Spleen (tissue), 11 donors: ENCODE results near the gene SBK2. TPM values are rescaled to one million over a fixed set of nuclear protein-coding genes. Genes with fewer than 3 reads are reported as not detected.

Experiments
- DNase-seq: peaks from one replicate; pipeline ENCODE4 v3.0.0-alpha.2; 2020
- H3K27ac ChIP-seq, 8 donors: fragments of 200-600 bp; sonication (generic) in 7 of 8; 1 replicate in 4 of 8; 2 replicates in 4 of 8; pipeline versions ENCODE4 v1.5.0 to v1.8.0; 2016 to 2021; ENCODE audit warnings: inconsistent platforms in 4 of 8, mild to moderate bottlenecking in 4 of 8, moderate library complexity in 1 of 8
- H3K27me3 ChIP-seq, 7 donors: fragments of 200-600 bp; sonication (generic) in 6 of 7; replicated peaks in 1 of 7; 1 replicate in 4 of 7; 2 replicates in 3 of 7; pipeline versions ENCODE4 v1.5.0 to v1.8.0; 2016 to 2021; ENCODE audit warnings: inconsistent platforms in 3 of 7, mild to moderate bottlenecking in 1 of 7
- H3K36me3 ChIP-seq, 6 donors: fragments of 200-600 bp; sonication (generic) in 5 of 6; 1 replicate in 4 of 6; 2 replicates in 2 of 6; pipeline versions ENCODE4 v1.5.0 to v1.8.0; 2016 to 2021; ENCODE audit warnings: inconsistent platforms in 2 of 6
- H3K4me1 ChIP-seq, 6 donors: fragments of 200-600 bp; sonication (generic) in 5 of 6; 1 replicate in 3 of 6; 2 replicates in 3 of 6; pipeline versions ENCODE4 v1.5.0 to v1.8.0; 2016 to 2021; ENCODE audit warnings: inconsistent platforms in 3 of 6
- H3K4me3 ChIP-seq, 8 donors: fragments of 200-600 bp; sonication (generic) in 7 of 8; 1 replicate in 4 of 8; 2 replicates in 4 of 8; pipeline versions ENCODE4 v1.5.0 to v1.8.0; 2016 to 2021; ENCODE audit warnings: inconsistent platforms in 4 of 8, mild to moderate bottlenecking in 4 of 8, moderate library complexity in 2 of 8
- H3K9me3 ChIP-seq, 8 donors: fragments of 200-600 bp; sonication (generic) in 7 of 8; 1 replicate in 4 of 8; 2 replicates in 4 of 8; pipeline versions ENCODE4 v1.5.0 to v1.8.0; 2016 to 2021; ENCODE audit warnings: inconsistent platforms in 4 of 8
- POLR2A ChIP-seq, 3 donors: fragments of 450-650 bp; IDR thresholded peaks; one replicate each; pipeline ENCODE4 v1.5.1; 2017; ENCODE audit warnings: antibody characterized with exemption in 3 of 3, mild to moderate bottlenecking in 1 of 3
- POLR2AphosphoS5 ChIP-seq, 3 donors: sonication (generic); formaldehyde crosslinking; IDR thresholded peaks; one replicate each; pipeline ENCODE4 v1.5.1; 2017; ENCODE audit warnings: antibody characterized with exemption in 3 of 3
- WGBS, 5 donors: extraction: QIAGEN DNeasy Blood & Tissue Kit in 3 of 5; methylation state at CpG; one replicate each; pipeline versions ENCODE4 v1.1.5 to v1.1.7; 2013 to 2018; 5-methylcytosine and 5-hydroxymethylcytosine counted together
- intact Hi-C: fragments of 100-400 bp; cut with DNase I; formaldehyde crosslinking; loops from one replicate; pipeline ENCODE4 v1.15.0; 2023; ENCODE audit warnings: low total_unique reads
- polyA plus RNA-seq, 3 donors: library from polyadenylated mRNA; stranded (reverse); fragments of 200-250 nt; gene quantifications; one replicate each; pipeline ENCODE4 v1.2.1, GENCODE V29; 2013
- total RNA-seq, 7 donors: library from RNA; depleted of rRNA in 3 of 7; stranded (reverse); fragments of >200 nt in 3 of 7; fragmentation: NEBNext Ultra II Directional in 4 of 7; extraction: Animal tissue kit (Norgen Biotek cat#: 25700) in 4 of 7; gene quantifications; one replicate each; pipeline versions ENCODE4 v1.1.0 to v1.2.1, GENCODE V29; 2016 to 2021
- TF ChIP-seq, protein P1 (sequence below), 11 experiments: fragments of 200-600 bp in 7 of 11; fragments of 450-650 bp in 4 of 11; sonication (generic) in 4 of 11; IDR thresholded peaks in 8 of 11; conservative IDR thresholded peaks in 3 of 11; 1 replicate in 7 of 11; 2 replicates in 4 of 11; pipeline versions ENCODE4 v1.4.0 to v1.8.0; 2016 to 2021; ENCODE audit warnings: antibody characterized with exemption in 11 of 11, inconsistent platforms in 4 of 11, mild to moderate bottlenecking in 1 of 11
- donor health status: healthy with polysubstance abuse.
- donor health status: DM: no; HTN: no; CAD: no; lungs with moderate emphysema.
- donor health status: DM: no; HTN: no; CAD: no.
- donor health status: Bipolar disorder and iron deficiency.
- donor health status: healthy.
- donor health status: DM: no; HTN: no; CAD: no.
- donor health status: DM: yes; HTN: yes; CAD: no.

The SBK2 gene
- total and polyA plus RNA-seq, 10 donors: not detected

DNA sequence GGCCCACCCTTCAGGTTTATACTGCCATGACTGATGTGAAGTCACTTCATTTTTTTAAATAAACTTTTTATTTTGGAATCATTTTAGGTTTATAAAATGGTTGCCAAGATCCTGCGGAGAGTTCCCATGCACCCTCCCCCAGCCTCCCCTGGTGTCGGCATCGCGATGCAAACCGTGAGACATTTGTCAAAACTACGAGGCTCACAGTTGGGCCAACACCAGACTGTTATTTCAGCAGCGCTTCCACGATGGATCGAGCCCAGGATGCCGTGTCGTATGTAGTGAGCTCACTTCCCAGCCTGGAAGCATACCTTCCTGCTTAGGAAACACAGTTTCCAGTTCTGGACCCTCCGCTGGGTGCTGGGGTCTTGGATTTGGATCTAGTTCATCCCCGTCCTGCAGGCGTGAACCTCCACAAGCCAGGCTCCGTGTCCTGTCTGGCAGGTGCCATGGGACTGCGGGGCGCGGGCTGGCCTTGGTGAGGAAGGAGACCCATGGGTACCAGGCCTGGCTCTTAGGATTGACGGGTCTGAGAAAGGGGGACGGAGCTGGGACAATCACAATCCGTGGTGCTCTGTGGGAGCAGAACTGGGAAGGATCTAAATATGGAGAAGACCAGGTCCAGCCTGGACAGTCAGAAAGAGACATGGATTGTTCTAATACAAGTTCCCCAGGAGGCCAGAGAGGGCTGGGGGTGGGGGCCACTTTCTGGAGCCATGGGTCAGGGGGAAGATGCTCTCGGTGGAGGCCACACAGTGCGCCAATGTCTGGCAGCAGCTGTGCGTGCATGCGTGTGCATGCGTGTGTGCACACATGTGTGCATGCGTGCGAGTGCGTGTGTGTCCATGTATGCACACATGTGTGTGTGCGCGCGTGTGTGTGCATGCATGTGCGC lies 2.4 kb upstream of the SBK2 start:
- no peak for DNase-seq
- 86 to 89% (median 87%) methylated on average over 33 of the region's 33 CpGs for WGBS, 5 donors
- intact Hi-C loops: no loop called here

DNA sequence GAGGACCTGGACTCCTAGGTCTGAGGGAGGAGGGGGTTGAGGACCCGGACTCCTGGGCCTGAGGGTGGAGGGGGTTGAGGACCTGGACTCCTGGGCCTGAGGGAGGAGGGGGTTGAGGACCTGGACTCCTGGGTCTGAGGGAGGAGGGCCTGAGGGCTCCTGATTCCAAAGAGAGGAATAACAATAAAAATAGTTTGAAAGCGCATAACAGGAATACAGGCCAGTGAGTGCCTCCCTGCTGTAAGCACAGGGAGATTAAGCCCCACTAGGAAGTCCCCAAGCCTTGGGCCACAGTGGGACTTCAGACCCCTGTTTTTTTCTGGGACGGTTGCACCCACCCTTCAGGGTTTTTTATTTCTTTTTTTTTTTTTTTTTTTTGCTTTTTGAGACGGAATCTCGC lies 1.2 kb upstream of the SBK2 start:
- intact Hi-C loops: no loop called here

More for the DNA sequence above, 2.4 kb upstream of the SBK2 start:
- H3K4me1 ChIP-seq: no peaks in the 10 kb centered on the region
- no peaks in the 10 kb centered on the region for H3K9me3 ChIP-seq
- H3K27me3 ChIP-seq: peaks cover 0 to 22% (median 0%) of the 10 kb centered on the region in 7 donors
- no peak for TF ChIP-seq POLR2AphosphoS5 (IDR thresholded peaks at IDR 0.05)
- TF ChIP-seq, protein P1, sequence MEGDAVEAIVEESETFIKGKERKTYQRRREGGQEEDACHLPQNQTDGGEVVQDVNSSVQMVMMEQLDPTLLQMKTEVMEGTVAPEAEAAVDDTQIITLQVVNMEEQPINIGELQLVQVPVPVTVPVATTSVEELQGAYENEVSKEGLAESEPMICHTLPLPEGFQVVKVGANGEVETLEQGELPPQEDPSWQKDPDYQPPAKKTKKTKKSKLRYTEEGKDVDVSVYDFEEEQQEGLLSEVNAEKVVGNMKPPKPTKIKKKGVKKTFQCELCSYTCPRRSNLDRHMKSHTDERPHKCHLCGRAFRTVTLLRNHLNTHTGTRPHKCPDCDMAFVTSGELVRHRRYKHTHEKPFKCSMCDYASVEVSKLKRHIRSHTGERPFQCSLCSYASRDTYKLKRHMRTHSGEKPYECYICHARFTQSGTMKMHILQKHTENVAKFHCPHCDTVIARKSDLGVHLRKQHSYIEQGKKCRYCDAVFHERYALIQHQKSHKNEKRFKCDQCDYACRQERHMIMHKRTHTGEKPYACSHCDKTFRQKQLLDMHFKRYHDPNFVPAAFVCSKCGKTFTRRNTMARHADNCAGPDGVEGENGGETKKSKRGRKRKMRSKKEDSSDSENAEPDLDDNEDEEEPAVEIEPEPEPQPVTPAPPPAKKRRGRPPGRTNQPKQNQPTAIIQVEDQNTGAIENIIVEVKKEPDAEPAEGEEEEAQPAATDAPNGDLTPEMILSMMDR (IDR thresholded peaks at IDR 0.05 in 8 of 11, conservative IDR thresholded peaks at IDR 0.05 in 3 of 11): no peak
- no peak for TF ChIP-seq POLR2A (IDR thresholded peaks at IDR 0.05)
- no peaks in the 10 kb centered on the region for H3K36me3 ChIP-seq
- no peak overlapping the region for H3K27ac ChIP-seq
- H3K4me3 ChIP-seq: no peak overlapping the region

DNA sequence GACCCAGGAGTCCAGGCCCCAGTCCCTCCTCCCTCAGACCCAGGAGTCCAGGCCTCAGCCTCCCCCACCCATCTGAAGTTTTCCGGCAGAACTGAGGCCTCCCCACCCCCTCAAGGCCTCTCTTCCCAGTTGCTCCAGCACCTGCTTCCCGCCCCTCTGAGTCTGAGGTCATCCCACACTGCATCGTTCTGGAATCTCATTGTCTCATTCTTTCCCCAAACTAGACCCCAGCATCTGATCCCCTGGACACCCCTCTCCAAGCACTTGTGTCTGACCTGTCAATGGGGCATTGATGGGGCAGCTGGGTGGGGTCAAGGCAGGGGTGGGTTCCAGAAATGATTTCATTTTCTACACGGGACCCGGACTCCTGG lies 793 bp upstream of the SBK2 start:
- Histone ChIP-seq H3K27ac (no peak overlapping the region), H3K4me3 (no peak overlapping the region), H3K36me3 (no peaks in the 10 kb centered on the region), H3K4me1 (no peaks in the 10 kb centered on the region), H3K27me3 (peaks cover 0 to 22% (median 0%) of the 10 kb centered on the region in 7 donors), H3K9me3 (no peaks in the 10 kb centered on the region)
- TF ChIP-seq POLR2A (IDR thresholded peaks at IDR 0.05) (no peak), POLR2AphosphoS5 (IDR thresholded peaks at IDR 0.05) (no peak)
- TF ChIP-seq, protein P1 (IDR thresholded peaks at IDR 0.05 in 8 of 11, conservative IDR thresholded peaks at IDR 0.05 in 3 of 11): no peak
- intact Hi-C loops: no loop called here
- WGBS, 5 donors: 50 to 91% (median 61%) methylated on average over 5 of the region's 5 CpGs
- DNase-seq: no peak

More for the DNA sequence above, 1.2 kb upstream of the SBK2 start:
- Histone ChIP-seq H3K27me3 (peaks cover 0 to 18% (median 0%) of the 10 kb centered on the region in 7 donors), H3K4me1 (no peaks in the 10 kb centered on the region), H3K36me3 (no peaks in the 10 kb centered on the region), H3K27ac (no peak overlapping the region), H3K9me3 (no peaks in the 10 kb centered on the region), H3K4me3 (no peak overlapping the region)
- TF ChIP-seq, protein P1 (IDR thresholded peaks at IDR 0.05 in 8 of 11, conservative IDR thresholded peaks at IDR 0.05 in 3 of 11): no peak
- TF ChIP-seq POLR2AphosphoS5 (IDR thresholded peaks at IDR 0.05) (no peak), POLR2A (IDR thresholded peaks at IDR 0.05) (no peak)
- no peak for DNase-seq
- 87 to 90% (median 88%) methylated on average over 5 of the region's 5 CpGs for WGBS, 5 donors

- intact Hi-C loops: no loop called here
- WGBS, 5 donors: 89 to 100% (median 93%) methylated on average over 4 to 11 of the region's 11 CpGs
- DNase-seq: no peak
- no peak for TF ChIP-seq POLR2AphosphoS5 (IDR thresholded peaks at IDR 0.05)
- TF ChIP-seq POLR2A (IDR thresholded peaks at IDR 0.05): no peak
- TF ChIP-seq, protein P1 (IDR thresholded peaks at IDR 0.05 in 8 of 11, conservative IDR thresholded peaks at IDR 0.05 in 3 of 11): no peak
- Histone ChIP-seq H3K27me3 (peaks cover 0 to 32% (median 0%) of the 10 kb centered on the region in 7 donors), H3K9me3 (no peaks in the 10 kb centered on the region), H3K4me1 (no peaks in the 10 kb centered on the region), H3K36me3 (no peaks in the 10 kb centered on the region), H3K27ac (no peak overlapping the region), H3K4me3 (no peak overlapping the region)
Measured at GRCh38 chr19:55536366-55536765, 567 bp downstream of the SBK2 start.
